Lung (tissue), 12 donors: ENCODE results near the gene RNF220. TPM values are rescaled to one million over a fixed set of nuclear protein-coding genes. Genes with fewer than 3 reads are reported as not detected.

ENCODE experiments used
- ATAC-seq: fragments of 200-7000 bp; cut with Tn5 transposase; one replicate; pipeline ENCODE4 v1.9.1; 2020; ENCODE audit warnings: moderate number of reproducible peaks; ENCODE audit not compliant: insufficient read depth, low FRiP score
- DNase-seq, 3 donors: peaks; one replicate each; pipeline ENCODE4 v3.0.0-alpha.2; 2013 to 2017
- H3K27ac ChIP-seq, 2 donors: one replicate each; pipeline ENCODE4 v1.5.1; 2013; ENCODE audit warnings: mild to moderate bottlenecking in 2 of 2, moderate library complexity in 2 of 2, control low read depth in 1 of 2, inconsistent platforms in 1 of 2, low read depth in 1 of 2, low read length in 1 of 2
- H3K27me3 ChIP-seq, 3 donors: one replicate each; pipeline ENCODE4 v1.5.1; 2013; ENCODE audit warnings: low read length in 2 of 3; ENCODE audit not compliant: control insufficient read depth in 3 of 3, insufficient read depth in 3 of 3
- H3K36me3 ChIP-seq, 4 donors: one replicate each; pipeline ENCODE4 v1.5.1; 2013; ENCODE audit warnings: low read length in 4 of 4, mild to moderate bottlenecking in 1 of 4, moderate library complexity in 1 of 4; ENCODE audit not compliant: control insufficient read depth in 4 of 4, insufficient read depth in 4 of 4
- H3K4me1 ChIP-seq, 5 donors: one replicate each; pipeline ENCODE4 v1.5.1; 2013; ENCODE audit warnings: low read length in 5 of 5, mild to moderate bottlenecking in 2 of 5, moderate library complexity in 1 of 5; ENCODE audit not compliant: control insufficient read depth in 5 of 5, insufficient read depth in 5 of 5
- H3K4me3 ChIP-seq: one replicate; pipeline ENCODE4 v1.5.1; 2013; ENCODE audit warnings: mild to moderate bottlenecking, control low read depth, moderate library complexity
- H3K9ac ChIP-seq, 2 donors: one replicate each; pipeline ENCODE4 v1.5.1; 2013; ENCODE audit warnings: low read length in 2 of 2, control low read depth in 1 of 2; ENCODE audit not compliant: insufficient read depth in 1 of 2
- H3K9me3 ChIP-seq, 4 donors: one replicate each; pipeline ENCODE4 v1.5.1; 2013; ENCODE audit warnings: low read length in 3 of 4, mild to moderate bottlenecking in 1 of 4, moderate library complexity in 1 of 4; ENCODE audit not compliant: control insufficient read depth in 4 of 4, insufficient read depth in 3 of 4
- WGBS, 2 donors: extraction: QIAGEN DNeasy Blood & Tissue Kit; methylation state at CpG; one replicate each; pipeline ENCODE4 v1.1.7; 2013; 5-methylcytosine and 5-hydroxymethylcytosine counted together
- polyA plus RNA-seq, 2 donors: library from polyadenylated mRNA; stranded (reverse); fragments of 200-250 nt; gene quantifications; one replicate each; pipeline ENCODE4 v1.2.1, GENCODE V29; 2013
- total RNA-seq, 2 donors: library from RNA; depleted of rRNA in 1 of 2; stranded (reverse); fragments of >200 nt in 1 of 2; gene quantifications; one replicate each; pipeline ENCODE4 v1.2.1, GENCODE V29; 2014 to 2021
- TF ChIP-seq, protein P1 (sequence below): IDR thresholded peaks from 2 replicates; pipeline ENCODE4 v1.5.1; 2012; ENCODE audit warnings: mild to moderate bottlenecking; ENCODE audit errors: control extremely low read depth, extremely low read depth
- donor health status: control.
- donor health status: control.
- donor health status: Bipolar disorder and iron deficiency.
- donor health status: healthy.
- donor health status: DM: yes; HTN: yes; CAD: no.

The RNF220 gene
- total and polyA plus RNA-seq, 4 donors: 44.9 to 75.8 (median 69.5) TPM

- no peaks in the 10 kb centered on the region for H3K4me1 ChIP-seq
- H3K27ac ChIP-seq: no peak overlapping the region
- H3K9ac ChIP-seq: no peak overlapping the region
- no peaks in the 10 kb centered on the region for H3K9me3 ChIP-seq
- H3K27me3 ChIP-seq: no peaks in the 10 kb centered on the region
- WGBS, 2 donors: 94 to 95% methylated on average over 35 of the region's 35 CpGs
- H3K4me3 ChIP-seq: no peak overlapping the region
- no peak for DNase-seq
- TF ChIP-seq, protein P1, sequence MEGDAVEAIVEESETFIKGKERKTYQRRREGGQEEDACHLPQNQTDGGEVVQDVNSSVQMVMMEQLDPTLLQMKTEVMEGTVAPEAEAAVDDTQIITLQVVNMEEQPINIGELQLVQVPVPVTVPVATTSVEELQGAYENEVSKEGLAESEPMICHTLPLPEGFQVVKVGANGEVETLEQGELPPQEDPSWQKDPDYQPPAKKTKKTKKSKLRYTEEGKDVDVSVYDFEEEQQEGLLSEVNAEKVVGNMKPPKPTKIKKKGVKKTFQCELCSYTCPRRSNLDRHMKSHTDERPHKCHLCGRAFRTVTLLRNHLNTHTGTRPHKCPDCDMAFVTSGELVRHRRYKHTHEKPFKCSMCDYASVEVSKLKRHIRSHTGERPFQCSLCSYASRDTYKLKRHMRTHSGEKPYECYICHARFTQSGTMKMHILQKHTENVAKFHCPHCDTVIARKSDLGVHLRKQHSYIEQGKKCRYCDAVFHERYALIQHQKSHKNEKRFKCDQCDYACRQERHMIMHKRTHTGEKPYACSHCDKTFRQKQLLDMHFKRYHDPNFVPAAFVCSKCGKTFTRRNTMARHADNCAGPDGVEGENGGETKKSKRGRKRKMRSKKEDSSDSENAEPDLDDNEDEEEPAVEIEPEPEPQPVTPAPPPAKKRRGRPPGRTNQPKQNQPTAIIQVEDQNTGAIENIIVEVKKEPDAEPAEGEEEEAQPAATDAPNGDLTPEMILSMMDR: no peak
- ATAC-seq: no peak
- H3K36me3 ChIP-seq: peaks cover 0 to 42% (median 6%) of the 10 kb centered on the region in 4 donors
These were observed 249.6 kb downstream of the RNF220 start for GRCh38 chr1:44654621-44655187.

DNA sequence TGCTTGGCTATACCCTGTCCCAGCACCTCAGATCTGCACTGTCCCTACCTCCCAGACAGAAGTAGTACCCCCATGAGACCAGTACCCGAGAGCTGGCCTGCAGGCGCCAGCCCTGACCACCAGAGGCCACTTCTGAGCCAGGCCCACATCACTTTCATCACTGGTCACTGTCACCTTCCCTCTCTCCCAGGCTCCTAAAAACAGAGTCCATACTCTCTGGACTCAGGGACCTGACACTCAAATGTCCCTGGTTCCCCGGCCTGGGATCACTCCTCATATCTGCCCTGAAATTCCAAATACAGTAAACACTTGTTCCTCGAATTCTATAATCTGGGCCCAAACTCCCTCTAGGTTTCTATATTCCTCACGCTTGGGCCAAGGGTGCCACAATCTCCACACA lies 250.6 kb downstream of the RNF220 start:
- H3K36me3 ChIP-seq: peaks cover 0 to 33% (median 3%) of the 10 kb centered on the region in 4 donors
- no peak overlapping the region for H3K27ac ChIP-seq
- peaks cover 0 to 6% (median 4%) of the 10 kb centered on the region in 5 donors for H3K4me1 ChIP-seq
- no peaks in the 10 kb centered on the region for H3K9me3 ChIP-seq
- TF ChIP-seq, protein P1: peak; percentile 5
- DNase-seq (no peak), ATAC-seq (no peak)
- H3K4me3 ChIP-seq: no peak overlapping the region
- H3K9ac ChIP-seq: no peak overlapping the region
- no peaks in the 10 kb centered on the region for H3K27me3 ChIP-seq
- 77 to 84% methylated on average over 5 of the region's 5 CpGs for WGBS, 2 donors

GRCh38 chr1:44659566-44659965 lies 254.5 kb downstream of the RNF220 start:
- H3K4me3 ChIP-seq: no peak overlapping the region
- no peak overlapping the region for H3K27ac ChIP-seq
- H3K27me3 ChIP-seq: no peaks in the 10 kb centered on the region
- H3K9ac ChIP-seq: no peak overlapping the region
- TF ChIP-seq, protein P1: no peak
- DNase-seq (no peak), ATAC-seq (no peak)
- peaks cover 0 to 11% (median 1%) of the 10 kb centered on the region in 4 donors for H3K36me3 ChIP-seq
- no peaks in the 10 kb centered on the region for H3K9me3 ChIP-seq
- peaks cover 0 to 6% (median 4%) of the 10 kb centered on the region in 5 donors for H3K4me1 ChIP-seq
- WGBS, 2 donors: 89 to 97% methylated on average over 4 of the region's 4 CpGs

- no peak overlapping the region for H3K27ac ChIP-seq
- H3K4me3 ChIP-seq: no peak overlapping the region
- TF ChIP-seq, protein P1: no peak
- DNase-seq (peak; percentile 33 to 64 (median 51)), ATAC-seq (no peak)
- peaks cover 0 to 6% (median 4%) of the 10 kb centered on the region in 5 donors for H3K4me1 ChIP-seq
- H3K9me3 ChIP-seq: no peaks in the 10 kb centered on the region
- no peak overlapping the region for H3K9ac ChIP-seq
- WGBS, 2 donors: 55 to 66% methylated on average over 9 of the region's 9 CpGs
- no peaks in the 10 kb centered on the region for H3K27me3 ChIP-seq
- H3K36me3 ChIP-seq: peaks cover 0 to 8% (median 1%) of the 10 kb centered on the region in 4 donors
These were observed 255.1 kb downstream of the RNF220 start for GRCh38 chr1:44660176-44660575.
